GM21447 (cell line): ENCODE results near the gene BBOF1.
A peak's percentile ranks its signal among the peaks of the same experiment; 100 is the strongest.

Experiments
- ATAC-seq: cut with Tn5 transposase; IDR thresholded peaks from one replicate; pipeline ENCODE4 v1.9.1; 2021; ENCODE audit not compliant: unreplicated experiment

Gene BBOF1

DNA sequence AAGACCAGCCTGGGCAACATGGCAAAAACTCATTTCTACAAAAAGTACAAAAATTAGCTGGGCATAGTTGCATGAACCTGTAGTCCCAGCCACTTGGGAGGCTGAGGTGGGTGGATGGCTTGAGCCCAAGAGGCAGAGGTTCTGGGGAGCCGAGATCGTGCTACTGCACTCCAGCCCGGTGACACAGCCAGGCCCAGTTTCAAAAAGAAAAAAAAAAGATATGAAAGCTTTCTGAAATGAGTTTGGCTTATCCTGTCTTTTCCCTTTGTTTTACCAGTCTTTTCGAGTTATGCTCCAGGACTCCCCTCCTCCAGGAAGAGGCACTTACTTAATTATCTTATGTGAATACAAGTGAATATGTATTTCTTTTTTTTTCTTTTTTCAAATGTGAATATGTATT, 3.2 kb downstream of the BBOF1 start:
- ATAC-seq: no peak

- ATAC-seq: no peak
Measured at GRCh38 chr14:74029136-74029535, 10.0 kb downstream of the BBOF1 start.

GRCh38 chr14:74034572-74034971, 15.4 kb downstream of the BBOF1 start:
- ATAC-seq: no peak

DNA sequence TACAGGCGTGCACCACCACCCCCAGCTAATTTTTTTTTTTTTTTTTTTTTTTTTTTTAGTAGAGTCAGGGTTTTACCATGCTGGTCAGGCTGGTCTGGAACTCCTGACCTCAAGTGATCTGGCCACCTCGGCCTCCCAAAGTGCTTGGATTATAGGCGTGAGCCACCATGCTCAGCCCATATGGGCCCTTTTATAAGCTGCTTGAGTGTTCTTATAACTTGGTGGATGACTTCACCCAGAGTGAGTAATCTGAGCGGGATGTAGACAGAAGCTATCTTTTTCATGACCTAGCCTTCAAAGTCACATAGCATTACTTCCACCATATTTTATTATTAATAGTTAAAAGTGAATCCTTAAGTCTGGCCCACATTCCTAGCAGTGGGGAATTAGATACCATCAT, 16.4 kb downstream of the BBOF1 start:
- no peak for ATAC-seq

DNA sequence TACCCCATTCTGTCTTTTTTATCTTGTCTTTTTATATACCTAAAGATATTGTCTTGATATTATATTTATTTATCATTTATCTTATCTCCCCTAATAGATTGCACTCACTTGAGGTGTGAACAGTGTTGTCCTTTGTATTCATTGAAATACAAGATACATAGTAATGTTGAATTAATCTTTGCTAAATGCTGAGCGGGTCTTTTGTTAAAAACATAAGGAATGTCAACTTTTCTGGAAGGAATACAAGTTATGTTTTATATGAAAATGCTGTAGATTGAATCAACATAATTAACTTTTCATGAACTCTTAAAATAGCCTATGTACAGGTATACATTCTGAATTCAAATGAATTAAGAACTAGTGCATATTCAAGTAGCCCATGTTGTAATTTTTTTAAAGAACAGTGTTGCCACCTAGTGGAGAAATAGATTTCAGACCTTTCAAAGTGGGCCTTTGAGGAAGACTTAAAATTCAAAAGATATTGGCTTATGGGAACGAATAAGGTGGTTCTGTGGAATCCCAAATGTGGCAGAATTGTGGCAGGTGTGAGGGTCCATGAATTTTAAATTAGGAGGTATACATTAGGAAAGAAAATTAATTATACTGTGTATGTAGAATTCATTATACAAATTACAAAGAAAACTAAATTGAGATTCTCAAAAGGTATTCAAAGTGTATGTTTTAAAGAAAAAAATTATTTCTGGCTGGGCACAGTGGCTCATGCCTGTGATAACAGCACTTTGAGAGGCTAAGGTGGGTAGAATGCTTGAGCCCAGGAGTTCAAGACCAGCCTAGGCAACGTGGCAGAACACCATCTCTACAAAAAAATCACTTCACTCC, 19.1 kb downstream of the BBOF1 start:
- ATAC-seq: no peak

- ATAC-seq: no peak
Measured at GRCh38 chr14:74042296-74042695, 23.1 kb downstream of the BBOF1 start.

DNA sequence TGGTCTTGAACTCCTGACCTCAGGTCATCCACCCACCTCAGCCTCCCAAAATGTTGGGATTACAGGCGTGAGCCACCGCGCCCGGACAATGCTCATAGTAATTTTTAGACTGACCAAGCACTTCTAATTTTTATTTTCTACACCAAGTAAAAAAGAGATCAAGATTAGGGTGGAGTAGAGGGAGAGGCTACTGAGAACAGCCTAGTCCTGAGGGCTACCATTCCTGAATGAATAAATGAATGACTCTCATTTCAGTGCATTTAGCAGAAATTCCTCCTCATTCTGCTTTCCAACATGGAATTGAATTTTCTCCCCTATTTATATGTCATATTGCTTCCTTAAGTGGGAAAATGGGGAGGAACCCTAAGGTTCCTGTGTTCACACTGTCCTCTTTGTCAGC, 26.4 kb downstream of the BBOF1 start:
- no peak for ATAC-seq

DNA sequence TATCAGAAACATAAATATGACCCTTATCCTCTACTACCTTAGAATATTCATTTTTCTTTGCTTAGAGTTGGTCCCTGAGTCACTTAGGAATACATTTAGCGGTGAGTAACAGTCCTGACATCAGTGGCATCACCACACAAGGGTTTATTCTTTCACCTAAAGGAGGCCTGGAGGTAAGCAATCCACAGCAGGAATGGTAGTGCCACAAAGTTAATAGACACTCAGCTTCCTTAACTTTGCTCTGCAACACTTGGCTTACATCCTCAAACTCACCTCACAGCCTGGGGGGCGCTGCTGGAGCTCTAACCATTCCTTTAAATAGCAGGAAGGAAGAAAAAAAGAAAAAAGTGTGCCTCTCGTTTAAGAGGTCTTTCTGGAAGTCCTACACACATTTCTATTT, 29.1 kb downstream of the BBOF1 start:
- ATAC-seq: no peak

DNA sequence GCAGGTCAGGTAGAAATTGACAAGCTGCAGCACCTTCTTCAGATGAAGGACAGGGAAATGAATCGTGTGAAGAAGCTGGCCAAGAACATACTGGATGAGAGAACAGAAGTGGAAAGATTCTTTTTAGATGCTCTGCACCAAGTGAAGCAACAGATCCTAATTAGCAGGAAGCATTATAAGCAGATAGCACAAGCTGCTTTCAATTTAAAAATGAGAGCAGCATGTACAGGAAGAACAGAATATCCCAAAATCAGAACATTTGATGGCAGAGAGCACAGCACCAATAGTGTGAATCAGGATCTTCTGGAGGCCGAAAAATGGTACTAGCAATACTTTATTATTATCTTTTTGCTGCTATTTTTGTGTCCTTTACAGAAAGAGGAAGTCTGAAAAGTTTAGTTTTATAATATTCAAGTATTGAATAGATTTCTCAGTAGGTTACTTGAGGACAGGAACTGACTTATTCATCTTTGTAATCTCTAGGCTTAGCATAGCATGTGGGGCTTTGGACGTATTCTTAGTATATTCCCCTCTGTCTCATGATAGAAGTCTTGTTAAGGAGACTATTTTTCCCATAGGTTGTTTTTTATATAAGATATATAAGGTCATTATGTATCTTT, 30.8 kb downstream of the BBOF1 start:
- no peak for ATAC-seq

DNA sequence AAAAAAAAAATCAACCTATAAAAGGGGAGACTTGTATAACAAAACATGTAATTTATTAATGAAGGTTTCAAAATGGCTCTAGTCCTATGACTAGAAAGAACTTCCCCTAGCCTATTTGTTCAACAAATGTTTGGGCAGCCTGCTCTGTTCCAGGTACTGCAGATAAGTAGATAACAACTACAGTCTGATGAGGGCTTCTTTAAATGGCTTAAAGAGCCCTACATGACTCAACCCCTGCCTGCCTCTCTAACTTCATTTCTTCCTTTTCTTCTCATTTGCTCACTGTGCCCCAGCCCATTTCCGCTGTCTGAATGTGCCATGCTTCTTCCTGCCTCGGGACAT, 43.6 kb downstream of the BBOF1 start:
- no peak for ATAC-seq

GRCh38 chr14:74064426-74064825, 45.3 kb downstream of the BBOF1 start:
- ATAC-seq: no peak

GRCh38 chr14:74064883-74065282, 45.7 kb downstream of the BBOF1 start:
- no peak for ATAC-seq

- no peak for ATAC-seq
Measured at GRCh38 chr14:74065746-74066575, 46.8 kb downstream of the BBOF1 start.

- no peak for ATAC-seq
Measured at GRCh38 chr14:74077401-74077800, 58.3 kb downstream of the BBOF1 start.

DNA sequence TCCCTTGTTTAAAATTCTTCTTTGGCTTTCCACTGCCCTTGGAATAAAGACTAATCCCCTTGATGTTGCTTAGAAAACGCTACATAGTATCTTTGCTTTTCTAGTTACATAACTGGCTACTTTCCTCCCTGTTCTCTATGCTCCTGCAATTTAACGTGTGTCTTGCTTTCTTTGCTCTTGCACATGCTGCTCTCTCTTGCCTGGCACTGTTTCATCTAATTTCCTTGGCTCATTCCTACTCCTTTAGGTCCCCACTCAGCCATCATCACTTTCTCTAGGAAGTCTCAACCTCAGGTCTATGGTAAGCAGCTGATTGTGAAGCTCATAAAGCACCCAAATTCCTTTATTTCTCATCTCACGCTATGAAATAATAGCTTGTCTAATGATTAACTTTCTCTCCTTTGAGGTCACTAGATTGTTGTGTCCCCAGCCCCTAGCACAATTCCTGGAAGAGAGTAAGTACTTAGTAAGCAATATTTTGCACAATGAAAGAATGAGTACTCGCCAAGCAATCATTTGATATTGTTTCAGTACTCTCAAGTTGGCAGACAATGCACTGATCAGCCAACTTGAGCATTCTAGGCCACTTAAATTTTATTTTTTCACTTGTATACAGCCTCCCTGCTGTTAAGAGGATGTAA, 61.8 kb downstream of the BBOF1 start:
- no peak for ATAC-seq

- ATAC-seq: no peak
Measured at GRCh38 chr14:74081491-74081890, 62.3 kb downstream of the BBOF1 start.

GRCh38 chr14:74083161-74083560, 64.0 kb downstream of the BBOF1 start:
- no peak for ATAC-seq

DNA sequence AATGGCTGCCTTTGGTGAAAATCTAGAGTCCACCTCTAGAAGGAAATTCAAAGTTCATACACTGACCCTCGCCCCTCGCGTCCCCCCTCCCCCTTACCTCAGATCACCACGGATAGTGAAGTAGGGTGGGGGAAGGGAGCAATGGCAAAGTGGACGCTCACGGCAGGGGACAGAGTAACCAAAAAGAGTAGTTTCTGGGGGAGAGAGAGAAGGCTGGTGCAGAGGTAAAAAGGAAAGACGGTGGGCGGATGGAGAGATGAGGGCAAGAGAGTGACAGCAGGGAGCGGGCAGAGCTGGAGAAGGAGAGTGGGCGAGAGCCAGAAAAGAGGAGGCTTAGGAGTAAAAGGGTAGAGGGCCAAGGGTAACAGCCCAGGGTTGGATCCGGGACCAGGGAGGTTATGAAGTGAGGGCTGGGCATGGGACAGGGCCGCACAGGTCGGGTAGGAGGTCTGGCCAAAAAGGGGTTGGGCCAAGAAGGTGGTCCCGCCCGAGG, 64.7 kb downstream of the BBOF1 start:
- ATAC-seq: peak; percentile 9

- ATAC-seq: peak; percentile 88
Measured at GRCh38 chr14:74084277-74085046, 65.3 kb downstream of the BBOF1 start, which contains the start of the genes ALDH6A1 and LIN52. Gene ALDH6A1, minus strand, starts transcription at chr14:74084453. Its CDS starts 59 bp downstream, at chr14:74084394. Gene LIN52, plus strand, starts transcription at chr14:74084956. Its CDS starts 19 bp downstream, at chr14:74084975.

- peak; percentile 2 for ATAC-seq
Measured at GRCh38 chr14:74085047-74085637, 66.0 kb downstream of the BBOF1 start.
